ENCODE data around the gene KRTAP12-2.
"Not testable (repeated sequence)": the region's sequence is repeated elsewhere in the genome, so short reads cannot be mapped to it uniquely, and the experiment has no call there.

The KRTAP12-2 gene

DNA sequence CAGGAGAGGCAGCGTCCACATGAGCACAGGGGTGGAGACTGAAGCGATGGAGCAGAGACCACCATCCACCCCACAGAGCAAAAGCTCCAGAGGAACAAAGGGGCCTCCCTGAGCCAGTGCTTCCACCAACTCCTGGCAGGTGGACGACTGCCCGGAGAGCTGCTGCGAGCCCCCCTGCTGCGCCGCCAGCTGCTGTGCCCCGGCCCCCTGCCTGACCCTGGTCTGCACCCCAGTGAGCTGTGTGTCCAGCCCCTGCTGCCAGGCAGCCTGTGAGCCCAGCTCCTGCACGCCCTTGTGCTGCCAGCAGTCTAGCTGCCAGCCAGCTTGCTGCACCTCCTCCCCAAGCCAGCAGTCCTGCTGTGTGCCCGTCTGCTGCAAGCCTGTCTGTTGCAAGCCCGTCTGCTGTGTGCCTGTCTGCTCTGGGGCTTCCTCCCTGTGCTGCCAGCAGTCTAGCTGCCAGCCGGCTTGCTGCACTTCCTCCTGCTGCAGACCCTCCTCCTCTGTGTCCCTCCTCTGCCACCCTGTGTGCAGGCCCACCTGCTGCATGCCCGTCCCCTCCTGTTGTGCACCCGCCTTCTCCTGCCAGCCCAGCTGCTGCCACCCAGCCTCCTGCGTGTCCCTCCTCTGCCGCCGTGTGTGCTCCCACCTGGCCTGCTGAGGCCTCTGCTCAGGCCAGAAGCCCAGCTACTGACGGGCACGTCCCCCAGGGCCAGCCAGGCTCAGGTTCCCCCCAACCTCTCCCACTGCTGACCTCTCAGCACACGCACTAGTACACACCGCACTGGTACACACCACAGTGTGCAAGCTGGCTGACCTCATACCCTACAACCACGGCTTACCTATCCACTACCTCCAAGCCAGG is 35.6 kb upstream of the KRTAP12-2 start:
- DNase-seq = no peak

DNA sequence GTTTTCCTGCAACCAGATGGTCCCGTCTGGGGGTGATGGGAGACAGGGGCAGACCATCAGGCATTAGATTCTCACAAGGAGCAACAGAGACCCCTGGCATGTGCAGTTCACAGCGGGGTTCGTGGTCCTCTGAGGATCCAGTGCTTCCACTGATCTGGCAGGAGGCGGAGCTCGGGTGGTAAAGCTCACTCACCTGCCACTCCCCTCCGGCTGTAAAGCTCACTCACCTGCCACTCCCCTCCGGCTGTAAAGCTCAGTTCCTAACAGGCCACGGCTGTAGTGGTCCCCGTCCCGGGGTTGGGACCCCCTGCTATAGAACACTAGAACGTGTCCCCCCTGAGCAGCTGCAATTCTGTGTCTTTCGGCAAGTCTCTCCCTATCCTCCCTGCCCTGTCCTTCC is 34.8 kb upstream of the KRTAP12-2 start:
- no peak for DNase-seq

DNA sequence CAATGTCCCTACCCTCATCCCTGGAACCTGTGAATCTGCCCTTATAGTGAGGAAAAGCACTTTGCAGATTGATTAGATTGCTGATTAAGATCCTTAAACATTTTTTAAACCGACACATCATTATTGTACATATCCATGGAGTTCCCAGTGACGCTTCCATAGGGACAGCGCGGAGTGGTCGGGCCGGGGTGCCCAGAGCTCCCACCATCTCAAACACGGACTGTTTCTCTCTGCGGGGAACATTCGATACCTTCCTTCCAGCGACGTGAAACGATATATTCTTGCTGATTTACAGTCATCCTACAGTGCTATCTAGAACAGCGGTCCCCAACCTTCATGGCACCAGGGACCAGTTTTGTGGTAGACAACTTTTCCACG is 34.3 kb upstream of the KRTAP12-2 start:
- DNase-seq = no peak

DNA sequence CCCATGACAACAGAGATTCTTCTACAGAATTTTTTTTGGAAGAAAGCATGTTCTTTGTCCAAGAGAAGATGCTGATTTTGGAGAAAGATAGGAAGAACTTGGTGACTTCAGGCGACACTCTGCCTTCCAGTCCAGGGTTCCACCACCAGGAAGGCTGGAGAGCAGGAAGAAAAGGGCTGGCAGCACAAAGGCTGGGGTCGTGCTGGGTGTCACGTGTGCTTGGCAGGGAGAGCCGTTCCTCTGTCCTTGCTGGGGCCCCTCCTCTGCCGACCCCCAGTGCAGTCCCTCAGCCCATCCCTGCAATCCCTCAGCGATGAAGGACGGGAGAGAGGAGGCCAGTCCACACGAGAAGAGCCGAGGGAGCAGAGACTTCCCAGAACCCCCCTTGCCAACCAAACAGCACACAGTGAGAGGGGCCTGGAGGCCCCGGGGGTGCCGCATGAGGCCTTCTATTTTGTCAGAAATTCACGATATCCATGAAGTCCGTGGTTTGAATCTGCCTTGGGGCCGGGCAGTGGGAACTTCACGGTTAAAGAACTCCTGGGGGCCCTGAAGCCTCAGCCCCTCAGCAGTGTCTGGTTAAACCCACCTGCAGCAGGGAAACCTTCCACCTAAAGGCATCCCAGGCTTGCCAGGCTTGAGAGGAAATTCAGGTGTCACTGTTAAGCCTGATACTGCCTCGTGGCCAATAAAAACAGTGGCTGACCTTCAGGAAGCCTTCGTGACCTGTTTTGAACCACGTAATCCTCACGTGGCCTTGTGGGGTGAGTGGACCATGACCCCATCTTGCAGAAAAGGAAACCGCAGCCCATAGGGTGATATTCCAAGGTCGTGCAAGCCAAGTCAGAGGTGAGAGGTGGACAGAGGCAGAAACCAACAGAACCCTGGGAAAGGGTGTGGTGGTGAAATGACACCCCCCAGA is 33.6 kb upstream of the KRTAP12-2 start:
- DNase-seq = no peak

DNA sequence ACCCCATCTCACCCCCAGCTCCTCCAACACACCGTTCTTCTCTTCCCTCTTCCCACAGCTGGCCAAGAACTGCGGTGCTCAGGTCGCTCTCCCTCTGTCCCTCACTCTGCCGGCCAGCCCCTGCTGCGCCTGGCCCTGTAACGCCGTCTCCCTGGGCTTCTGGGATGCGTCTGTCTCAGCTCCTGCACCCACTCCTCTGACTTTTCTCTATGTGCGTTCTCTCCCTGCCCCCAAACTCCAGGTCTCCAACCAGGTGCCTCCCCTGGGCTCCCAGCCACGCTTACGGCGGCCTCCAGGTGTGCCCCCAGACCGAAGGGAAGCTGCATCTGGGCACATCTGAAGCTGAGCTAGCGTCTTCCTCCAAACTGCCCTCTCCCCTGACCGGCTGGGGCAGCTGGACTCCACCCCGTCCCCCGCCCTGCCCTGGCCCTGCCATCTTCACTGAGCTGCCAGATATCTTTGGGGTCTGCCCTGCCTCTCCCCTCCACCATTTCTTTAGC is 32.8 kb upstream of the KRTAP12-2 start:
- no peak for DNase-seq

DNA sequence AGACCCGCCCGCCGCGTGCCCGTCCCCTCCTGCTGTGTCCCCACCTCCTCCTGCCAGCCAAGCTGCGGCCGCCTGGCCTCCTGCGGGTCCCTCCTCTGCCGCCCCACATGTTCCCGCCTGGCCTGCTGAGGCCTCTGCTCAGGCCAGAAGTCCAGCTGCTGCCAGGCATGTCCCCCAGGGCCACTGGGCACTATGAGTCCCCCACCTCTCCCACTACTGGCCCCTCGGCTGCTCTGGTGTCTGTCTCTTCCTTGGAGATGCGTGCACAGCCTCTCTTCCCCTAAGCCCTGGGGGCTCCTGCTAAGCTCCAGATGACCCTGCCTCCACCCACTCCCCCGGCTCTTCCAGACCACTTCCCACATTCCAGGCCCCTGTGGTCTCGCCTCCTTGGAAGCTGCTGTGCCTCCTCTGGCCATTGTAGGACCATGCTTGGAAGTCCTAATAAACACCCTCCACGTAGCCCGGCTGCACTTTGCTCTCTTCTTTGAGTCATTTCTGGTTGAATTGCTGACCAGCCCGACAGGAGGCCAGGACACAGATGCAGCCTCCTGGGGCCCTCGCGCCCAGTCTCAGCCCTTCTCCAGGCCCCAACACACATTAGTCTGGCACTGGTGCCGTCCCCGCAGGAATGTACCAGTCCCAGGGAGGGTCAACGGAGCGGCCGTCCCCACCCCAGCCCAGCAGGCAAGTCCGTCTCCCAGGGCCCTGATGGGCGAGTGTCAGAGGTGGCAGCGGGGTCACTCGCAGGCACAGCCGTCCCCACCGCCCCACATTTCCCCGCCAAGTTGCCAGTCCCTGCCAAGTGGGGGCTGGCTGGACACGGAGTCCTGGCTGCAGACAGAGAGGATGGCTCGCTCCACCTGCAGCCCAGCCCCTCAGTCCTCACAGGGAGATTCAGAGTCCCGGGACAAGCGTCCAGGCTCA is 31.3 kb upstream of the KRTAP12-2 start:
- no peak for DNase-seq

DNA sequence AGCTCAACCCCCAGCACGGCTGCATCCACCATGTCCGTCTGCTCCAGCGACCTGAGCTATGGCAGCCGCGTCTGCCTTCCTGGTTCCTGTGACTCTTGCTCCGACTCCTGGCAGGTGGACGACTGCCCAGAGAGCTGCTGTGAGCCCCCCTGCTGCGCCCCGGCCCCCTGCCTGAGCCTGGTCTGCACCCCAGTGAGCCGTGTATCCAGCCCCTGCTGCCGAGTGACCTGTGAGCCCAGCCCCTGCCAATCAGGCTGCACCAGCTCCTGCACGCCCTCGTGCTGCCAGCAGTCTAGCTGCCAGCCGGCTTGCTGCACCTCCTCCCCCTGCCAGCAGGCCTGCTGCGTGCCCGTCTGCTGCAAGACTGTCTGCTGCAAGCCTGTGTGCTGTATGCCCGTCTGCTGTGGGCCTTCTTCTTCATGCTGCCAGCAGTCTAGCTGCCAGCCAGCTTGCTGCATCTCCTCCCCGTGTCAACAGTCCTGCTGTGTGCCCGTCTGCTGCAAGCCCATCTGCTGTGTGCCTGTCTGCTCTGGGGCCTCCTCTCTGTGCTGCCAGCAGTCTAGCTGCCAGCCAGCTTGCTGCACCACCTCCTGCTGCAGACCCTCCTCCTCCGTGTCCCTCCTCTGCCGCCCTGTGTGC is 30.6 kb upstream of the KRTAP12-2 start, which contains the start of gene KRTAP10-12:
Gene KRTAP10-12 (plus strand): TSS at position 1 of the 639 bp plus-strand sequence. CDS start 30 bp downstream, at position 31.
- DNase-seq = not testable (repeated sequence)

DNA sequence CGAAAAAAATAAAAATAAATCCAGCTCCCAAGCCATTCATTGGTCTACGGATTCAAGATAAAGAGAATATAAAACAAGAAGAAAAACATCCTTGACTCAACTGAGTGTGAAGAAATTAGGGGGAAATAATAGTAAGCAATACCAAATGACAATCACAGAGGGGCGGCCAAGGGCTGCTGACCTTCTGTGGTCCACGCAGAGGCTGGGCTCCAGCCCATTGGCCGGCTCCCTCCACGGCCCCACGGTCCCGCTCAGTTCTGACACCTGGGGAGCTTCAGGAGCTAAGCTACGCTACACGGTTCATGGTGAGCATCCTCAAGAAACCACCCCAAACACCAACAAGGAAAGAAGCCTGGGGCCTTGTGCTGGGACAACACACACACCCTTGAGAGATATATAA is 29.8 kb upstream of the KRTAP12-2 start:
- DNase-seq = no peak

DNA sequence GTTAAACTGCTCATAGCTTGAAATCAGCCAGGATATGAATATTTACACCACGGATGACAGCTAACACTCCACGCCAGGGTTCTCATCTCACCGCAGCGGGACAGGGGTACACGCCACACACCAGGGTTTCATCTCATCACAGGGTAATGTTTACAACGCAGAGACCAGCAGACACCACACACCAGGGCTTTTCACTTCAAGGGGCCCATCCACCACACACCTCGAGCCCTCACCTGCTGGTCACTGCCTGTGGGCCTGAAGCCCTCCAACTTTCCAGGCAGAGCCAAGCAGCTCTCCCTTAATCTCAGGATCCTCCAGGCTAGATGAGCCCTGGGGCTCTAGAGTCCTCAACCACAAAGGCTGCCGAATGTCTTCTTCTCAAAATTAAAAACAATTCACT is 28.9 kb upstream of the KRTAP12-2 start:
- DNase-seq = no peak

DNA sequence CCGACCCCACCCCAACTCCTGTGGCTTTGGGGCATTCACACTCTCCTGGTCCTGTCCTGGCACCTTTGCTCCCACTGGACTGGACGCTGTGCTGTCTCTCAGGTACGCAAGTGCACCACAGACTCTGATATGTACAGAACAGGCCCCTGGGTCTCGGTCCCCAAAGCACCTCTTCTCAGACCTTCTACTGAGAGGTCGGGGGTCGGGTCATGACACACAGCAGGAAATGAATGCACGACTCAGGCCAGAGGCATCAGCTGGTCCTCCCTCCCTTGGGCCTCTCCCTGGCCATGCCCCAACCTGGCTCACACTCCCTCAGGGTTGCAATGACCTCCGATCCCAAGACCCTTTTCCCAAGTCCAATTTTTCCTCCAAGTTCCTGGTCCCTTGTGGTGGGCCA is 28.5 kb upstream of the KRTAP12-2 start:
- no peak for DNase-seq

DNA sequence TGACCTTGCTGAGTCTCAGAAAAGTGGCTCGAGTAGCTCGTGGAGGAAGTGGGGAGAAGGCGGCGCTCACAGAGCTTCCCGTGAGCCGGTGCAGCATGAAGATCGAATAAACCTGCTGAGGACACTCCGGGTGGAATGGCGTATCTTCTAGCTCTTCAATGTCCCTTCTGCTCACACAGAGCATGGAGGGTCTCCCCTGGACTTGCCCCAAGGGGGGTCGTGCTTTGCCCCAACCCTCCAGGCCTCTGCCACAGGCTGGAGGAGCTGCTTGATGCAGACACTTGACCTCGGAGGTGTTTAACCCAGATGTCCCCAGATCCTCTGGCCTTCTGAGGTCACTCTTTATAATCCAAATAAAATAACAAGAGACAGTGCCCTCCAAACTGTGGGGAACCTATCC is 28.0 kb upstream of the KRTAP12-2 start:
- DNase-seq = no peak

DNA sequence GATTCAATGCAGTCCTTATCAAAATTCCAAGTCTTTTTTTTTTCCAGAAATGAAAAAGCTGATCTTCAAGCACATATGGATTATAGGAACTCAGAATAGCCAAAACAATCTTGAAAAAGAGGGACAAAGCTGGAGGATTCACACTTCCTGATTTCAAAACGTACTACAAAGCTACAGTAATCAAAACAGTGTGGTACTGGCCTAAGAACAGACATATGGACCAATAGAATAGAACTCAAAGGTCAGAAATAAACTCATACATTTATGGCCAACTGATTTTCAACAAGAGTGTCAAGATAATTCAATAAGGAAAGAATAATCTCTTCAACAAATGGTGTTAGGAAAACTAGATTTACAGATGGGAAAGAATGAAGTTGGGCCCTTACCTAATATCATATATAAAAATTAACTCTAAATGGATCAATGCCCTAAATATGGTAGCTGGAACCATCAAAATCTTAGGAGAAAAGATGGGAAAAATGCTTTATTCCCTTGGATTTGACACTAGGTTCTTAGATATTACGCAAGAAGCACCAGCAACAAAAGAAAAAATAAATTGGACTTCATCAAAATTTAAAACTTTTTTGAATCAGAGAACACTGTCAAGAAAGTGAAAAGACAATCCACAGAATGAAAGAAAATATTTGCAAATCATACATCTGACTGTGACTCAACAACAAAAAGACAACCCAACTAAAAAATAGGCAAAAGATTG is 26.2 kb upstream of the KRTAP12-2 start:
- DNase-seq = no peak

DNA sequence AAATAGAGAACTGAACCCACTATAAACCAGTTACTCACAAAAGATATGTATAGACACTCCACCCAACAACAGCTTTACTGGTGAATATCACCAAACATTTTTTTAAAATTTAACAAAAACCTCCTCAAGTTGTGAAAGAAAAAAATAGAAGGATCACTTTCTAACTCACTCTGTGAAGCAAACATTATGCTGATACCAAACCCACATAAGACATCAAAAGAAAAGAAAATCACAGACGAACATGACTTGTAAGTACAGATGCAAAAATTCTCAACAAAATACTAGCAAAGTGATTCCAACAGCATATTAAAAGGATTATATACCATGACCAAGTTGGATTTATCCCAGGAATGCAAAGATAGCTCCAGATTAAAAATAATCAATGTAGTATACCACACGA is 25.0 kb upstream of the KRTAP12-2 start:
- no peak for DNase-seq

DNA sequence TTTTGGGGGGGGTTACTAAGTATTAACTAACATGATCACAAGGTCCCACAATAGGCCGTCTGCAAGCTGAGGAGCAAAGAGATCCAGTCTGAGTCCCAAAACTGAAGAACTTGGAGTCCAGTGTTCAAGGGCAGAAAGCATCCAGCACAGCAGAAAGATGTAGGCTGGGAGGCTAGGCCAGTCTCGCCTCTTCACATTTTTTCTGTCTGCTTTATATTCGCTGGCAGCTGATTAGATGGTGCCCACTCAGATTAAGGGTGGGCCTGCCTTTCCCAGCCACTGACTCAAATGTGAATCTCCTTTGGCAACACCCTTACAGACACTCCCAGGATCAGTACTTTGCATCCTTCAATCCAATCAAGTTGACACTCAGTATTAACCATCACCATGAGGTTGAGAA is 23.0 kb upstream of the KRTAP12-2 start:
- not testable (repeated sequence) for DNase-seq

DNA sequence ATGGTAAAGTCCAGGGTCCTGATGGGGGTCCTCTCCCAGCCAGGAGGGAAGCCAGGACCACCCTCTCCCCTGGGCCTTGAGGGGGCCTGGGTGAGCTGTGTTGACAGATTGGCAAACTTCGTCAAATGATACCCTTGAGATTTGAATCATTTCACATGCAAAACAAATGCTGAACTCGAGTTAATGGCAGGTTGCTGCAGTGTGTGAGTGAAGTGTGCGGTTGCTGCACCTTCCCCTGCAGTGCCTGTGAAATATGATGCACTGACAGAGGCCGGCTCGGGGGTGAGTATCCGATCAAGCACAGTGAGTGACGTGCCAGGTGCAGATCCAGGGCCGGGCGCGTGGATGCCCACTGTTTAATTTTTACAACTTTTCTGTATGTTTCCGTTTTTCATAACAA is 20.9 kb upstream of the KRTAP12-2 start:
- DNase-seq = no peak

DNA sequence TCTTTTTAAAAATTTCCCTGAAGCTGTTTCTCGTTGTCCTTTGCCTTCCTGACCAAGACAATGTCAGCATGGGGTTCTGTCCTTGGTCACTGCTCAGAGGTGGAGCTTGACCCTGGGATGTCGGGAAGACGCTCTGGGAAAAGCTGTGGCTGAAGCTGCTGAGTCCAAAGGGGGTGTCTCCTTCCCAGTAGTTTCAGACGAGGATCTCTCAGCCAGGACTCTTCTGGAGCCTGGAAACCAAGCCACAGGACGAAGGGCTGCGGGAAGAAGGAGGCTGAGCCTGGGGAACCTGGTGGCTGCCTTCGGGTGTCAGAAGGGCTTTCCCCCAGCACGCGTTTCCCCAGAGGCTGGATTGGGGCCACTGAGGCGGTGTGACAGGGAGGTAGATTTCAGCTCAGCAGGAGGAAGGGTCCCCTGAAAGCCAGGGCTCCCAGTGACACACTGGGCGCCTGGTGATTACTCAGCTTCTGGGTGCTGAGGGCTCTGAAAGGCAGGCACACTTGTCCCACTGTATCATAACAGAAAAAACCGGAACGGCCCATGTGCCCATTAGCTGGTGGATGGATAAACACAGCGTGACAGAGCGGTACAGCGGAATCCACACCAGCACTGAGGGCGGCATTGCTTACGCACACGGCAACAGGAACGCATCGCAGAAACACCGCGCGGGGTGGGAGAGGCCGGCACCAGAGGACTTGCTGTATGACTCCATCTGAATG is 20.3 kb upstream of the KRTAP12-2 start:
- DNase-seq = no peak

DNA sequence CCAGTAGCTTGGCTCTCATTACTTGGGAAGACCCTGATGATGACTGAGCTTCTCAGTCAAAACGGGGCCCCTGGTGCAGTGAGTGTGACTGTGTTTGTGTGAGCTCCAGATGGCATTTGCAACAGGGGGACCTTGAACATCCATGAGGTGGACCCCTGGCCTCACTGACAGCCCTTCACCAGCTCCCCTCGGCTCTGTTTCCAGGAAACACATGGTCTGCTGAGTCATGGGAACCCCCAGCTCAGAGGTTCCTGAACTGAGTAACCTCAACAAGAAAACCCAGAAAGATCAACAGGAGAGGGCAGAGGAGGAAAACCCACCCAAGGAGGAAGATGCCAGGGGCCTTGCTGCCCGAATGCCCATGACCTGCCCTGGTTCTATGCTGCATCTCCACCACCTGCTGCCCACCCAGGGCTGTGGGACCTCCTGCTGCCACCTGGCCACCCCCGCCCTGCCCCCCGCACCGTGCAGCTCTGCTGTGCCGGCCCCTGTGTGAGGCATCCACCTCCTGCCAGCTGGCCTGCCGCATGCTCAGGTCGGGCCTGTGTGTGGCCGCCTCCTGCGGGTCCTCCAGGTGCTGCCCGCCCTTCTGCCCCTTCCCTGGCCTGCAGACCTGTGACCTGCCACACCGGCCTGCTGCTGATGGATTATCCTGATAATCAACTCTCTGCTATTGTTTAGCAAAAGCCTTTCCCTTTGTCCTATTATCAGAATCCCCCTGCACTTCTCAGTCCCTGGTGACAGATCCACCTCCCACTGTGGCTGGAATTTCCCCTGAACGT is 19.5 kb upstream of the KRTAP12-2 start:
- DNase-seq = no peak

DNA sequence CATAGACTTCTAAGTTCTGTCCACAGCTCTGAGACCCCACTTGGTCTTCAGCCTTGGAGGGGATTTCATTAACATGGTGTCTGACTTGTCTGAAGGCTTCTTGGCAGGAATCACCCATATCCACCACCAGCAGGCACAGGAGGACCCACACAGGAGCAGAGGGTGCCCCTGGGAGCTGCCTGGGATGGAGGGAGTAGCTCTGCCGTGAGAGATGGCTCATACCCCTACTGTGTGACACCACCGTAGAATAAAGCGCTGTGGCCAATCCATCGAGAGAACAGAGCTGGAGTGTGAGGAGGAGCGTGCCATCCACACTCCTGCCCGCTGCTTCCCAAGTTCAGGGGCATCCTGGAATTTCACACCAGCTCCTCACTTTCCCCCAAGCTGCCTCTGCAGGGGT is 18.3 kb upstream of the KRTAP12-2 start:
- not testable (repeated sequence) for DNase-seq

DNA sequence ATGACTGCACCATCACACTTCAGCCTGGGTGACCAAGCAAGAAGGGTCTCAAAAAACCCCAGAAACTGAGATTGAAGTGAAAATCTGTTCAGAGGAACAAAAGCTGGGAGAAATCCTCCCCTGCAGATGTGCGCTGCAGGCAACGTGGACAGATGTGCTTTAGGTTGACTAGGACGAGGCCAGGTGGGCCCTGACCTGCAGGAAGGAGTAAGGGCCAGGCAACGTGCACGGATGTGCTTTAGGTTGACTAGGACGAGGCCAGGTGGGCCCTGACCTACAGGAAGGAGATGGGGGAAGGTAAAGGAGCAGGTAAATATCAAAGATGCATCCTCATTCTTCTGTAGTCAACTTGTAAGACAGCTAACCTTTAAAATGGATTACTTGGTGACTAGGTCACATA is 17.8 kb upstream of the KRTAP12-2 start:
- DNase-seq = no peak

DNA sequence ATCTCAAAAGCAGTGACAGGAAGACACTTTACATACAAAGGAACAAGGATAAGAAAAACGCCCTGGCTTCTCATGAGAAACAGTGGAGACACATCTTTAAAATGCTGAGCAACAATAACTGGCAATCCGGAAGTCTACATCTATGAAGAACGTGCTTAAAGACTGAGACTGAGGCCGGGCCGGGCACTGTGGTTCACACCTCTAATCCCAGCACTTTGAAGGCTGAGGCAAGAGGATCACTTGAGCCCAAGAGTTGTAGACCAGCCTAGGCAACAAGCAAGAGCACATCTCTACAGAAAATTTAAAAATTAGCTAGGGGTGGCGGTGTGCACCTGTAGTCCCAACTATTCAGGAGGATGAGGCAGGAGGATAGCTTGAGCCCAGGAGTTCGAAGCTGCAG is 17.4 kb upstream of the KRTAP12-2 start:
- DNase-seq = no peak

All from CD4-positive, alpha-beta T cell treated with Interleukin-10 for 1 hour (primary cell).